Measurements from ENCODE around the gene AIG1.

- no peak for TF ChIP-seq MAX (IDR thresholded peaks at IDR 0.05; ENCODE audit: low read depth)
- no peak for TF ChIP-seq TCF12 (IDR thresholded peaks at IDR 0.05)
- TF ChIP-seq CTCF (IDR thresholded peaks at IDR 0.05): no peak
- TF ChIP-seq TAF1 (IDR thresholded peaks at IDR 0.05; ENCODE audit: borderline replicate concordance, low read depth, low read length): no peak
- TF ChIP-seq SMC3 (IDR thresholded peaks at IDR 0.05; ENCODE audit: low read depth, low read length): no peak
- TF ChIP-seq FOXJ3 (CRISPR knock-in tag; IDR thresholded peaks at IDR 0.05): no peak
- no peak for TF ChIP-seq YY1 (IDR thresholded peaks at IDR 0.05; ENCODE audit: low read depth)
- TF ChIP-seq POLR2AphosphoS5 (IDR thresholded peaks at IDR 0.05; ENCODE audit: low read depth, low read length): no peak
- no peak for TF ChIP-seq GABPA (IDR thresholded peaks at IDR 0.05; ENCODE audit: low read depth)
- TF ChIP-seq SIN3A (IDR thresholded peaks at IDR 0.05; ENCODE audit: borderline replicate concordance, low read depth, low read length): no peak
Observed at GRCh38 chr6:143099647-143100046, 39.0 kb downstream of the AIG1 start.
